Urinary bladder (tissue), 4 donors: ENCODE data around the gene TRAPPC2L. TPM values are rescaled to one million over a fixed set of nuclear protein-coding genes. Genes with fewer than 3 reads are reported as not detected.
"Not testable (repeated sequence)": the region's sequence is repeated elsewhere in the genome, so short reads cannot be mapped to it uniquely, and the experiment has no call there.

Experiments
- DNase-seq: peaks from one replicate; pipeline ENCODE4 v3.0.0-alpha.2; 2015; ENCODE audit errors: extremely low spot score
- H3K27ac ChIP-seq: one replicate; pipeline ENCODE4 v1.5.1; 2013; ENCODE audit warnings: low read depth, mild to moderate bottlenecking, moderate library complexity
- H3K36me3 ChIP-seq: one replicate; pipeline ENCODE4 v1.6.1; 2013; ENCODE audit warnings: mild to moderate bottlenecking, moderate library complexity; ENCODE audit not compliant: insufficient read depth
- H3K4me1 ChIP-seq: one replicate; pipeline ENCODE4 v1.6.1; 2013; ENCODE audit warnings: mild to moderate bottlenecking, moderate library complexity; ENCODE audit not compliant: insufficient read depth
- H3K4me3 ChIP-seq: one replicate; pipeline ENCODE4 v1.5.1; 2013; ENCODE audit warnings: low read depth, low read length
- WGBS: extraction: QIAGEN DNeasy Blood & Tissue Kit; methylation state at CpG from one replicate; pipeline ENCODE4 v1.1.7; 2013; 5-methylcytosine and 5-hydroxymethylcytosine counted together
- polyA plus RNA-seq: library from polyadenylated mRNA; stranded (reverse); fragments of 200-250 nt; gene quantifications from one replicate; pipeline ENCODE4 v1.2.3, GENCODE V29; 2013
- total RNA-seq: library from RNA; depleted of rRNA; stranded (reverse); fragments of >200 nt; gene quantifications from one replicate; pipeline ENCODE4 v1.2.3, GENCODE V29; 2014
- donor health status: healthy with polysubstance abuse.
- donor health status: healthy.

Gene TRAPPC2L
- total and polyA plus RNA-seq, 2 donors, result 18.7 to 43.3 TPM

DNA sequence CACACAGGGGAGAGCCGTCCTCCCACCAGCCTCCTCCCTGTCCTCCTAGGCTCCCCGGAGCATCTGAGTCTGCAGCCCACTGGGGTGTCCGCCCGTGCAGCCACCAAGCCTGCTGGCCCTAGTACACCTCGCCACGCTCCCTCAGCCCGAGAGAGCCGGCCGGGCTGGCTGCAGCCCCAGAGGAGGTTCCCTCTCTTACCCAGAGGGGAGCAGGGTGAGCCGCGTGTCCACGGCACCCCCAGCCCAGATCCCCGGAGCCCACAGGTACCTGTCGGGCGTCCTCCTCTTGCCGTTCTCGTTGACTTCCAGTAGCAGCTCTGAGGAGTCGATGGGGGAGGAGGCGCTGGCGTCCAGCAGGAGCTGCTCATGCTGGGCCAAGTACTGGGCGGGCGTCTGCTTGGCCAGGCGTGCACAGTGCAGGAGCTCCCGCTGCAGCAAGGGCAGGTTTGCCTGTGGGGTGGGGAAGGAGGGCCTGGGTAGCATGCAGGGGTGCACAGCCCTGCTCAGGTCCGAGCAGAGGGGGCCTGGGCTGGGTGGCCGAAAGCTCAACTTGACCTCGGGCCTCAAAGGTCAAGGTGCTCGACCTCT, 28.9 kb downstream of the TRAPPC2L start:
- Histone ChIP-seq H3K4me3 (no peak overlapping the region), H3K36me3 (no peaks in the 10 kb centered on the region), H3K27ac (no peak overlapping the region), H3K4me1 (no peaks in the 10 kb centered on the region)
- no peak for DNase-seq
- WGBS, result 91% methylated on average over 28 of the region's 28 CpGs

DNA sequence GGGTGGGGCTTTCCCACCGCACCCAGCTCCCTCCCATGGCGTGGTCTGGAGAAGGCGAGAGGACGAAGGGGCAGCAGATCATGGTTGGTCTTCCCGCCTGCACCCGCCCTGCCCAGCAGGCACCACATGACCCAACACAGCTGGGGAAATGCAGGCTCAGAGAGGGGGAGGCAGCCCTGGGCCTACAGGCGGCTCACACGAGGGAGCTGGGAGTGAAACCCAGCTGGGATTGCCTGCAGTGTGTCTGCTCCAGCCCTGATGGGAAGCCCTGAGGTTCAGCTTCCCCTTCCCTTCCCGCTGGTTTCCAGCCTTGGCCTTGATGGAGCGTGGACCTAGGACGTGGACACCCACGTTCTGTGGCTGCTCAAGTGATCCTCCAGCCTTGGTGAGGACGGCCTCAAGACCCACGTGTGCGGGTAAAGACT, 29.5 kb downstream of the TRAPPC2L start:
- Histone ChIP-seq H3K4me1 (no peaks in the 10 kb centered on the region), H3K36me3 (no peaks in the 10 kb centered on the region), H3K4me3 (no peak overlapping the region), H3K27ac (no peak overlapping the region)
- no peak for DNase-seq
- WGBS, result 80% methylated on average over 15 of the region's 15 CpGs

DNA sequence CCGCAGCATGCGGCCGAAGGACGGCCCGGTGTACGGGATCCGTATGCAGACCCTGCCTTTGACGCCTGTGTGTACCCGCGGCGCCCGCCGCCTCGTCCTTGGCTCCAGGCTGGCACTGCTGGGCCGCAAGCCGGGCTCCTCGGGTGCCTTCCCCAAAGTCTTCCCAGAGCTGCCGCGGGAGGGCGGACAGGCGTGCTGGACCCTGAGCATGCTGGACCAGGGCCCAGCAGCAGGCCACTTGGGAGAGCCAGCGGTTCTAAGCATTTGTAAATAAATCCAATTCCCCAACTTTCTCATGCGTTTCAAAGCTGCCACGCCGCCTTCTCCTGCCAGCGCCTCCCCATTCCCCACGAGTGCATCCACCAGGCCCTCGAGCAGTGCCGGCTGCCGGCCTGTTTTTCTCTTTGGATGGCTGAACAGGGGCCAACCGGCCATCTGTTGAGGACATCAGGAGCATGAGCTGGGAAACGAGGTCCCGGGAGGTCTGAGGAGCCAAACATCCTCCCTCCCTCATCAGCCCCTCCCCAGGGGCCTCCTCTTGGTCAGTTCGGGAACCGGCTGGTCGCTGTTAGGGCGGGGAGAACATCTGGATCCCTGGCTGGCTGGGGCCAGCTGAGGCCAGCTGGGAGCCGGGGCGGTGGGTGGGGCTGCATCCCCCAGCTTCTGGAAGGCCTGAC, 30.1 kb downstream of the TRAPPC2L start:
- WGBS, result 57% methylated on average over 39 of the region's 39 CpGs
- H3K4me3 ChIP-seq, result no peak overlapping the region
- H3K27ac ChIP-seq, result no peak overlapping the region
- H3K4me1 ChIP-seq, result no peaks in the 10 kb centered on the region
- DNase-seq, result no peak
- H3K36me3 ChIP-seq, result no peaks in the 10 kb centered on the region

DNA sequence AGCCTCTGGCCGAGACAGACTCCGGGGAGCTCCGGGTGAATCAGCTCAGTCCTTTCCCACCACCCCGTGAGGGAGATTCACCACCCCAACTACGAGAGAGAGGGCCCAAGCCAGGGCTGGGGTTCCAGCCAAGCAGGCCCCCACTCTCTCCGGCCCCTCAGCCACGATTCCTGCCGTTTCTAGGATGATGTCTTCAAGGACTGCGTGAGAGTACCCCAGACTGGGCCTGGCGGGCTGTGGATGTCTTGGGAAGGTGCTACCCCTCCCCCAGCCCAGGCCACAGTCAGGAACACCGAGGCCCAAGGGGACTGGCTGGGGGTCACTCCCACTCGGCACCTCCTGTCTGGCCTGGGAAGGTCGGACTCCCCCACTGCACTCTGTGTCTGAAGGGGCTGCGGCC, 31.1 kb downstream of the TRAPPC2L start:
- no peak for DNase-seq
- H3K27ac ChIP-seq, result no peak overlapping the region
- H3K4me3 ChIP-seq, result no peak overlapping the region
- H3K36me3 ChIP-seq, result no peaks in the 10 kb centered on the region
- 59% methylated on average over 14 of the region's 14 CpGs for WGBS
- H3K4me1 ChIP-seq, result no peaks in the 10 kb centered on the region

DNA sequence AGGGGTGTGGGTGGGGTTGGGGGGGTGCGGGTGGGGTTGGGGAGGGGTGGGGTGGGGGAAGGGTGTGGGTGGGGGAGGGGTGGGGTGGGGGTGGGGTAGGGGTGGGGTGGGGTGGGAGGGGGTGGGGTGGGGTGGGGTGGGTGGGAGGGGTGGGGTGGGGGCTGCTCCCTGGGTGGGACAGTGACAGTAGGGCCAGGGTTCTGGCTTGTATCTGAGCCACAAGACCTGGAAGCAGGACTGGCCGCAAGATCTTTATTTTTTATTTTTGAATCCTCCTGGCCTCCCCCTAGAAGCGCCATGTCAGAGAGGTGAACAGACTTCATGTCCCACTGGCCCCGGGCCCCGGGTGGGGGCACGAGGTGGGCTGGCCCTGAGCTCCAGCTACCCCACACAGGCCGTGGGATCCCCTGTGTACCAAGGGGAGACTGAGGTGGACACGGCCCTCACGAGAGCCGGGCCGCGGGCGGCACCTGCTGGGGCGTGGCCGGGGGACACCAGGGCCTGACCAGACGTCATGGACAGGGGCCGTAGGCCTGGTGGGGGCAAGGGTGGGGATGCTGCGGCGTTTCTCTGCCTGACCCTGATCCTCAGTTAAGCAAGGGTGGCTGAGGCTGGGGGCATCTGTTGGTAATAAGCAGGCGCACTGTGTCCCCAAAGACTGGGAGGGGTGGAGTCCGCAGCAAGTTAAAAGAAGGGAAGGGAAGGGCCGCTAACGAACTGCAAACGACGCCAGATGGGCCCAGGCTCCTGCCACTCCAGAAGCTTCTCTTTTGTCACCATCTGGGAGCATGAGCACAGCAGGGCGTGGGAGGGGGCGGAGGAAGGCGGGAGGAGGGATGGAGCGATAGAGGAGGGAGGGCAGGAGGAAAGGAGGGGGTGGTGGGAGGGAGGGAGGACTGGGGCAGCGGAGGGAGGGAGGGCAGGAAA, 31.8 kb downstream of the TRAPPC2L start:
- H3K4me3 ChIP-seq, result no peak overlapping the region
- H3K4me1 ChIP-seq, result no peaks in the 10 kb centered on the region
- no peak for DNase-seq
- no peak overlapping the region for H3K27ac ChIP-seq
- WGBS, result 86% methylated on average over 30 of the region's 30 CpGs
- no peaks in the 10 kb centered on the region for H3K36me3 ChIP-seq

DNA sequence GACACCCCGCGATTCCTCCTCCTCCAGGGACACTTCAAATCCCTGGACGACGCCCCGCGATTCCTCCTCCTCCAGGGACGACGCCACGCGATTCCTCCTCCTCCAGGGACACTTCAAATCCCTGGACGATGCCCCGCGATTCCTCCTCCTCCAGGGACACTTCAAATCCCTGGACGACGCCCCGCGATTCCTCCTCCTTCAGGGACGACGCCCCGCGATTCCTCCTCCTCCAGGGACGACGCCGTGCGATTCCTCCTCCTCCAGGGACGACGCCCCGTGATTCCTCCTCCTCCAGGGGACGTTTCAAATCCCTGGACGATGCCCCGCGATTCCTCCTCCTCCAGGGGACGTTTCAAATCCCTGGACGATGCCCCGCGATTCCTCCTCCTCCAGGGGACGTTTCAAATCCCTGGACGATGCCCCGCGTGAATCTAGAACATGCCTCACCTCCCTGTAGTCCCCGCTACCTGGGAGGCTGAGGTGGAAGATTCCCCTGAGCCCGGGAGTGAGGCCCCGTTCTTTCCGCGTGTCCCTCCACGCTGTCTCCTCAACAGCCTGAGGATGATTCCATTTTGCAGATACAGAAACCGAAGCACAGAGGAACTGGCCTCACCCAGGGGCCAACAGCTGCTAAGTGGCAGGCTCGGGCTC, 32.9 kb downstream of the TRAPPC2L start:
- not testable (repeated sequence) for H3K4me1 ChIP-seq, H3K4me3 ChIP-seq, H3K27ac ChIP-seq, H3K36me3 ChIP-seq, DNase-seq
- WGBS, result 95% methylated on average over 48 of the region's 48 CpGs

DNA sequence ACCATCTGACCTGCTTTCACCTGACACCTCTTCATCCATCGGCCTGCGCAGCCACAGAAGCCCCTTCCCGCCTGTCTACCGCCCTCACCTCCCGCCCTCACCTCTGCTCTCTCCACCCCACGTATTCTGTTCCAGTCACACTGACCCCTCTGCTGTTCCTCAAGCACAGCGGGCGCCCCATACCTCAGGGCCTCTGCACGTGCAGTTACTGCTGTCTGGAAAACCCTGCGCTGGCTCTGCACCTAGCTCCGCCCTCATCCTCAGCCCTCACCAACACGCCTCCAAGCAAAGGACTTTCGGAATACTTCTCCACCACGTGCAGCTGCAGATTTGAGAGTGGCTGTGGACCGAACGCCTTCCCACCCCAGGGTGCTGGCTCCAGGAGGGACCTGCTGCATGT, 34.2 kb downstream of the TRAPPC2L start:
- no peak for DNase-seq
- H3K36me3 ChIP-seq, result no peaks in the 10 kb centered on the region
- H3K4me3 ChIP-seq, result no peak overlapping the region
- H3K27ac ChIP-seq, result no peak overlapping the region
- H3K4me1 ChIP-seq, result no peaks in the 10 kb centered on the region
- 92% methylated on average over 16 of the region's 16 CpGs for WGBS

DNA sequence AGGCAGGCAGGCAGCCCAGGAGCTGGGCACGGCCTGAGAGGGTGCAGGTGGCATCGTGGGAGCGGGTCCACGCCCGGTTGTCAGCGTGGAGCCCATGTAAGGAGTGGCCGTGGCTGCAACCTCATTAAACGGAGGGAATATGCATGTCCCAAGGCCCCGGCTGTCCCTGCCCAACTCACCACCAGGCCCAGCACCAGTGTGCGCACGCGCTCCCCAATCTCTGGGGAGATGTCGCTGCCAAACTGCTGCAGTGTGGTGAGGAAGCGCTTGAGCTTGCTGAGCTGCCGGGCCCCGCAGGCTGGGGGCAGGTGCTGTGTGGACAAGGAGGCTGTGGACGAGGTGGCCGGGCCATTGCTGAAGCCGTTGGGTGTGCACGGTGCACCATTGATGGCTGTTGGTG, 35.1 kb downstream of the TRAPPC2L start:
- no peaks in the 10 kb centered on the region for H3K4me1 ChIP-seq
- H3K27ac ChIP-seq, result no peak overlapping the region
- 87% methylated on average over 20 of the region's 20 CpGs for WGBS
- H3K36me3 ChIP-seq, result no peaks in the 10 kb centered on the region
- no peak for DNase-seq
- H3K4me3 ChIP-seq, result no peak overlapping the region

DNA sequence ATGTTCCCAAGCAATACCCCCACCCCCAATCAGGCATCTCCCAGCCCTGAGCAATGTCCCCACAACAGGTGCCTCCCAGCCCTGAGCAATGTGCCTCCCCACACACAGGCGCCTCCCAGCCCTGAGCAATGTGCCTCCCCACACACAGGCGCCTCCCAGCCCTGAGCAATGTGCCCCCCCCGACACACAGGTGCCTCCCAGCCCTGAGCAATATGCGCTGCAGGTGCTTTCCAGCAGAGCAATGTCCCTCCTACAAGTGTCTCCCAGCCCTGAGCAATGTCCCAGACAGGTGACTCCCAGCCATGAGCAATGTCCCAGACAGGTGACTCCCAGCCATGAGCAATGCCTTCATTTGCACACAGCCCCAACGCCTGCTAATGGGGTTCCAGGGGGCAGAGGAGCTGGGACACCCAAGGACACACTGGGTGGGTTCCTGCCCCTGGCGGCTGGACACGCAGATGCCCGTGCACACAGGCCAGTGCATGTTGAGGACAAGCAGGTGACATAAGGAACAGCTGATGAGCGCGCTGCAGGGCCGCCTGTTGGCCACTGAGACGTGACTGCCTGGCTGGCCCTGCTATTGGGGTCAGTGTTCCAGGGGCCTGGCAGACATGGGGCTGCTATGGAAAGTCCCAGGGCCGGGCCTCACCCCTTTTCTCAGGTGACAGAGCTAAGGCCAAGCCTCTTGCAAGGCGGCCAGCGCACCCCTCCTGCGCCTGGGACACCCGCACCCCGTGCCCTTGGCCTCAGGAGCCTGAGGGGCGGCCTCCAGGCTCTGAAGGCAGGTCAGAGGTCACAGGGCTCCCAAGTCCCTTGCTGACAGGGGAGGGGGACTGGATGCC, 36.4 kb downstream of the TRAPPC2L start:
- no peaks in the 10 kb centered on the region for H3K4me1 ChIP-seq
- H3K27ac ChIP-seq, result no peak overlapping the region
- WGBS, result 91% methylated on average over 19 of the region's 19 CpGs
- H3K4me3 ChIP-seq, result no peak overlapping the region
- no peak for DNase-seq
- H3K36me3 ChIP-seq, result no peaks in the 10 kb centered on the region

DNA sequence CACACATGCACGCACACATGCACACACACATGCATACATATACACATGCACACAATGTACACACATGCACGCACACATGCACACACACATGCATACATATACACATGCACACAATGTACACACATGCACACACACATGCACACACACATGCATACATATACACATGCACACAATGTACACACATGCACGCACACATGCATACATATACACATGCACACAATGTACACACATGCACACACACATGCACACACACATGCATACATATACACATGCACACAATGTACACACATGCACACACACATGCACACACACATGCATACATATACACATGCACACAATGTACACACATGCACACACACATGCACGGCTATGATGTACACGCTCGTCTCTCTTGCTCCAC, 37.3 kb downstream of the TRAPPC2L start:
- WGBS, result 98% methylated on average over 5 of the region's 6 CpGs

DNA sequence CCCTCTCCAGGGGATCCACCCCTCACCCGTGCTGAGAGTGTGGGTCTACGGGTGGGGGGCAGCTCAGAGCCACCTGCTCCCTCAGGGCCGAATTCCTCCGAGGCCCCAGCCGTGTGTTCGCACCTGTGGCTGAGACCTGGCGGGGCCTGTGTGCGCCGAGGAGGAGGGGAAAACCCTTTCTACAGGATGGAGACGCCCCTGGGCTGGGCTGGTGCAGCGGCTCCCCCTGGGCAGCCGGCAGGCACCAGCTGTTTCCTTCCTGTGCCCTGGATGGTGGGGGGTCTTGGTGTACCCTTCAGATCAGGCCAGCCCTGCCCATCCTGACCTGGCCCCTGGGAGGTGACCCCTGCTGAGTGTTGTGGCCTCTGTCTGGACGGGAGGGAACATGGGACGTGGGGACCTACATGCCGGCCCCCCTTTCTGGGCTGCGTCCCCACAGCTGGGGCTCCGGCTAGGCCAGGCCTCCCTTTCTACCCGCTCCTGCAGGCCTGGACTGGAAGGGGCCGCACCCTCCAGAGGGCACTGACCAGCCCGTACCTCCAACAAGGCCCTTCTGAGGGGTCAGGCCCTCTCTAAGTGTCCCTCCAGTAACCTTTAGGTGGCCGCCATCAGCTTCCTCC, 37.9 kb downstream of the TRAPPC2L start:
- DNase-seq, result no peak
- H3K4me1 ChIP-seq, result no peaks in the 10 kb centered on the region
- H3K4me3 ChIP-seq, result no peak overlapping the region
- H3K36me3 ChIP-seq, result no peaks in the 10 kb centered on the region
- 85% methylated on average over 21 of the region's 21 CpGs for WGBS
- no peak overlapping the region for H3K27ac ChIP-seq

More for the DNA sequence above, 37.3 kb downstream of the TRAPPC2L start:
- not testable (repeated sequence) for H3K4me1 ChIP-seq, DNase-seq, H3K27ac ChIP-seq, H3K4me3 ChIP-seq, H3K36me3 ChIP-seq

DNA sequence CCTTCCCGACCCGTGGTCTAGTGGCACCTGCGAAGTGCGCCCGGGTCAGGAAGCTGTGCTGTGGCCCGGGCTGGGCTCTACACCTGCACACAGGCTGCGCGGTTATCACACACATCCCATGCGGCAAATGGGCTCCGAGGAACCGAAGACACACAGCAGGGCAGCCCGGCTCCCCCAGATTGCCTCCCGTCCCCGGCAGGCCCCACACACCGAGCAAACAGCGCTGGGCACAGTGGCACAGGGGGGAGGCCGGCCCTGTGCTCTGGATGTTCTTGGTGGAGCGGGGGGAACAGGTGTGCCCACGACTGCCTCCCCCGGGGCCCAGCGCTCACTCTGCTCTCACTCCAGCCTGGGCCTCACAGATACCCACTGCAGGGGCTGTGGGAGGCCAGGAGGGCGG, 38.4 kb downstream of the TRAPPC2L start:
- Histone ChIP-seq H3K4me1 (no peaks in the 10 kb centered on the region), H3K27ac (no peak overlapping the region), H3K4me3 (no peak overlapping the region), H3K36me3 (no peaks in the 10 kb centered on the region)
- 94% methylated on average over 22 of the region's 22 CpGs for WGBS
- no peak for DNase-seq
